OCI-LY7 (cell line): ENCODE results near the gene MAP4.

ENCODE experiments used
- EZH2phosphoT487 ChIP-seq: fragments of 200-600 bp; sonication (generic); IDR thresholded peaks from 2 replicates; pipeline ENCODE4 v1.6.1; 2018; ENCODE audit warnings: low read depth, borderline replicate concordance, mild to moderate bottlenecking, mixed run types, antibody characterized with exemption, low read length, moderate library complexity, mixed read lengths
- TF ChIP-seq, protein P1 (sequence below): fragments of 200-600 bp; sonication (generic); conservative IDR thresholded peaks from 2 replicates; pipeline ENCODE4 v1.5.1; 2014; ENCODE audit warnings: mild to moderate bottlenecking, antibody characterized with exemption, low read length, moderate library complexity, mixed read lengths

- TF ChIP-seq, protein P1, sequence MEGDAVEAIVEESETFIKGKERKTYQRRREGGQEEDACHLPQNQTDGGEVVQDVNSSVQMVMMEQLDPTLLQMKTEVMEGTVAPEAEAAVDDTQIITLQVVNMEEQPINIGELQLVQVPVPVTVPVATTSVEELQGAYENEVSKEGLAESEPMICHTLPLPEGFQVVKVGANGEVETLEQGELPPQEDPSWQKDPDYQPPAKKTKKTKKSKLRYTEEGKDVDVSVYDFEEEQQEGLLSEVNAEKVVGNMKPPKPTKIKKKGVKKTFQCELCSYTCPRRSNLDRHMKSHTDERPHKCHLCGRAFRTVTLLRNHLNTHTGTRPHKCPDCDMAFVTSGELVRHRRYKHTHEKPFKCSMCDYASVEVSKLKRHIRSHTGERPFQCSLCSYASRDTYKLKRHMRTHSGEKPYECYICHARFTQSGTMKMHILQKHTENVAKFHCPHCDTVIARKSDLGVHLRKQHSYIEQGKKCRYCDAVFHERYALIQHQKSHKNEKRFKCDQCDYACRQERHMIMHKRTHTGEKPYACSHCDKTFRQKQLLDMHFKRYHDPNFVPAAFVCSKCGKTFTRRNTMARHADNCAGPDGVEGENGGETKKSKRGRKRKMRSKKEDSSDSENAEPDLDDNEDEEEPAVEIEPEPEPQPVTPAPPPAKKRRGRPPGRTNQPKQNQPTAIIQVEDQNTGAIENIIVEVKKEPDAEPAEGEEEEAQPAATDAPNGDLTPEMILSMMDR = no peak
- no peak for TF ChIP-seq EZH2phosphoT487
Observed at GRCh38 chr3:47825590-47825989, 190.6 kb downstream of the MAP4 start.
